CD8-positive, alpha-beta memory T cell (primary cell): ENCODE data around the gene NUP85. TPM values are rescaled to one million over a fixed set of nuclear protein-coding genes. Genes with fewer than 3 reads are reported as not detected.

Source experiments
- CTCF ChIA-PET: fragments of 350-600 bp; sonication (Branson Sonifier 250); formaldehyde crosslinking; loops from one replicate; lab custom pipeline; 2021; ENCODE audit warnings: antibody characterized with exemption; lab: Charles Lee
- POLR2A ChIA-PET: fragments of 350-600 bp; sonication (Branson Sonifier 250); formaldehyde crosslinking; loops from one replicate; lab custom pipeline; 2021; ENCODE audit warnings: antibody characterized with exemption; lab: Charles Lee
- DNase-seq, 5 donors: peaks; one replicate each; pipeline versions ENCODE4 v3.0.0 to v3.0.0-alpha.2; 2020 to 2022; ENCODE audit warnings: mixed read lengths in 1 of 5
- H3K27ac ChIP-seq: one replicate; pipeline ENCODE4 v1.7.0; 2013; ENCODE audit warnings: low read depth, mild to moderate bottlenecking, low read length, moderate library complexity
- H3K27me3 ChIP-seq: 2 replicates; pipeline ENCODE4 v1.7.0; 2013; ENCODE audit warnings: low read length, mild to moderate bottlenecking; ENCODE audit not compliant: insufficient read depth, poor library complexity, severe bottlenecking
- H3K36me3 ChIP-seq: 2 replicates; pipeline ENCODE4 v1.7.0; 2013; ENCODE audit warnings: mild to moderate bottlenecking, low read length, moderate library complexity; ENCODE audit not compliant: insufficient read depth
- H3K4me1 ChIP-seq: 2 replicates; pipeline ENCODE4 v1.7.0; 2013; ENCODE audit warnings: mild to moderate bottlenecking, low read length, moderate library complexity; ENCODE audit not compliant: insufficient read depth
- H3K4me3 ChIP-seq: 2 replicates; pipeline ENCODE4 v1.7.0; 2013; ENCODE audit warnings: mild to moderate bottlenecking, low read length
- H3K9me3 ChIP-seq: 2 replicates; pipeline ENCODE4 v1.7.0; 2013; ENCODE audit warnings: mild to moderate bottlenecking, low read length
- H3K27ac Mint-ChIP-seq, 8 donors: one replicate each; pipeline ENCODE4 v1.8.0; 2020 to 2021; ENCODE audit warnings: mixed read lengths in 8 of 8, mild to moderate bottlenecking in 6 of 8, inconsistent platforms in 3 of 8, moderate library complexity in 3 of 8
- H3K27me3 Mint-ChIP-seq, 2 donors: one replicate each; pipeline ENCODE4 v1.8.0; 2020 to 2021; ENCODE audit warnings: mixed read lengths in 2 of 2, mild to moderate bottlenecking in 1 of 2, moderate library complexity in 1 of 2
- H3K36me3 Mint-ChIP-seq, 3 donors: one replicate each; pipeline ENCODE4 v1.8.0; 2020 to 2021; ENCODE audit warnings: mixed read lengths in 3 of 3, inconsistent platforms in 1 of 3, mild to moderate bottlenecking in 1 of 3
- H3K4me1 Mint-ChIP-seq, 3 donors: one replicate each; pipeline ENCODE4 v1.8.0; 2020 to 2021; ENCODE audit warnings: mixed read lengths in 3 of 3, inconsistent platforms in 1 of 3, mild to moderate bottlenecking in 1 of 3
- H3K4me3 Mint-ChIP-seq, 7 donors: one replicate each; pipeline ENCODE4 v1.8.0; 2020 to 2021; ENCODE audit warnings: mixed read lengths in 7 of 7, mild to moderate bottlenecking in 6 of 7, moderate library complexity in 4 of 7, inconsistent platforms in 2 of 7
- H3K9me3 Mint-ChIP-seq, 5 donors: one replicate each; pipeline ENCODE4 v1.8.0; 2020 to 2022; ENCODE audit warnings: mixed read lengths in 5 of 5, mild to moderate bottlenecking in 3 of 5, moderate library complexity in 2 of 5, inconsistent platforms in 1 of 5
- polyA plus RNA-seq: library from polyadenylated mRNA; unstranded; fragments of 300-500 nt; fragmentation: Illumina TruSeq; gene quantifications from one replicate; pipeline ENCODE4 v1.2.3, GENCODE V29; 2021
- total RNA-seq, 2 experiments: library from RNA; stranded (reverse); gene quantifications; one replicate each; pipeline ENCODE4 v1.2.3, GENCODE V29; 2021

NUP85 gene
- total and polyA plus RNA-seq, 3 experiments from 2014 or later: 39.0 to 152 (median 147) TPM

- DNase-seq: no peak
- Histone ChIP-seq H3K4me3 (no peak overlapping the region), H3K27me3 (no peaks in the 10 kb centered on the region), H3K36me3 (peaks cover 9% of the 10 kb centered on the region), H3K27ac (no peak overlapping the region), H3K9me3 (no peaks in the 10 kb centered on the region), H3K4me1 (peaks cover 8% of the 10 kb centered on the region)
- no peak overlapping the region for H3K27ac Mint-ChIP-seq
- no peak overlapping the region for H3K4me3 Mint-ChIP-seq
- POLR2A ChIA-PET: interaction anchor here (0.6 kb wide), 1 partner anchor 19 kb away, joined by 3 read pairs; no protein-coding TSS in a partner anchor
- peaks cover 0 to 59% (median 5%) of the 10 kb centered on the region in 3 donors for H3K36me3 Mint-ChIP-seq
- no peaks in the 10 kb centered on the region for H3K9me3 Mint-ChIP-seq
- peaks cover 9 to 20% (median 12%) of the 10 kb centered on the region in 3 donors for H3K4me1 Mint-ChIP-seq
- H3K27me3 Mint-ChIP-seq: no peaks in the 10 kb centered on the region
- CTCF ChIA-PET: interaction anchor here (1.0 to 8.4 kb wide), 3 partner anchors 10 to 55 kb away, joined by 3 to 194 read pairs (median 4); partner anchors contain the start of genes ARMC7 and NT5C
Measured at GRCh38 chr17:75168998-75169397, 36.5 kb upstream of the NUP85 start.

GRCh38 chr17:75173526-75173925 lies 32.0 kb upstream of the NUP85 start:
- Histone ChIP-seq H3K4me3 (no peak overlapping the region), H3K27me3 (no peaks in the 10 kb centered on the region), H3K27ac (no peak overlapping the region), H3K4me1 (peaks cover 8% of the 10 kb centered on the region), H3K36me3 (peaks cover 12% of the 10 kb centered on the region), H3K9me3 (no peaks in the 10 kb centered on the region)
- POLR2A ChIA-PET: interaction anchor here (0.6 kb wide), 1 partner anchor 74 kb away, joined by 3 read pairs; no protein-coding TSS in a partner anchor
- Mint-ChIP-seq H3K36me3 (peaks cover 0 to 63% (median 11%) of the 10 kb centered on the region in 3 donors), H3K27ac (peak overlapping the region in 3 of 8 donors; percentile 26 to 58 (median 29)), H3K4me1 (peaks cover 14 to 28% (median 17%) of the 10 kb centered on the region in 3 donors), H3K9me3 (no peaks in the 10 kb centered on the region), H3K27me3 (no peaks in the 10 kb centered on the region), H3K4me3 (no peak overlapping the region)
- DNase-seq: no peak
- CTCF ChIA-PET: interaction anchor here (1.3 to 8.4 kb wide), 4 partner anchors 13 to 212 kb away, joined by 4 to 194 read pairs (median 10); partner anchors contain the start of gene ARMC7

GRCh38 chr17:75174996-75175395 lies 30.5 kb upstream of the NUP85 start:
- H3K27ac Mint-ChIP-seq: peak overlapping the region in 1 of 8 donors; percentile 32

GRCh38 chr17:75176625-75177024 lies 28.9 kb upstream of the NUP85 start:
- Histone ChIP-seq H3K27ac (no peak overlapping the region), H3K9me3 (no peaks in the 10 kb centered on the region), H3K4me1 (peaks cover 21% of the 10 kb centered on the region), H3K4me3 (no peak overlapping the region), H3K27me3 (no peaks in the 10 kb centered on the region), H3K36me3 (peaks cover 12% of the 10 kb centered on the region)
- no peak for DNase-seq
- H3K4me3 Mint-ChIP-seq: peak overlapping the region in 1 of 7 donors; percentile 52
- no peaks in the 10 kb centered on the region for H3K27me3 Mint-ChIP-seq
- no peaks in the 10 kb centered on the region for H3K9me3 Mint-ChIP-seq
- CTCF ChIA-PET: interaction anchor here (1.2 kb wide), 1 partner anchor 63 kb away, joined by 5 read pairs; no protein-coding TSS in a partner anchor
- peaks cover 0 to 75% (median 11%) of the 10 kb centered on the region in 3 donors for H3K36me3 Mint-ChIP-seq
- peak overlapping the region in 2 of 8 donors; percentile 33 to 72 for H3K27ac Mint-ChIP-seq
- peaks cover 25 to 54% (median 41%) of the 10 kb centered on the region in 3 donors for H3K4me1 Mint-ChIP-seq
- POLR2A ChIA-PET: interaction anchor here (0.5 kb wide), 1 partner anchor 1189 kb away, joined by 3 read pairs; no protein-coding TSS in a partner anchor

More at GRCh38 chr17:75174996-75175395, 30.5 kb upstream of the NUP85 start:
- Histone ChIP-seq H3K36me3 (peaks cover 12% of the 10 kb centered on the region), H3K4me1 (peaks cover 12% of the 10 kb centered on the region), H3K9me3 (no peaks in the 10 kb centered on the region), H3K4me3 (no peak overlapping the region), H3K27ac (no peak overlapping the region), H3K27me3 (no peaks in the 10 kb centered on the region)
- ChIA-PET CTCF (interaction anchor here (1.0 to 8.4 kb wide), 3 partner anchors 25 to 61 kb away, joined by 3 to 194 read pairs (median 3); partner anchors contain the start of gene ARMC7), POLR2A (no interaction called here)
- Mint-ChIP-seq H3K4me1 (peaks cover 16 to 43% (median 27%) of the 10 kb centered on the region in 3 donors), H3K4me3 (no peak overlapping the region), H3K9me3 (no peaks in the 10 kb centered on the region), H3K36me3 (peaks cover 0 to 72% (median 11%) of the 10 kb centered on the region in 3 donors), H3K27me3 (no peaks in the 10 kb centered on the region)
- no peak for DNase-seq

GRCh38 chr17:75178453-75178852 lies 27.0 kb upstream of the NUP85 start:
- Histone ChIP-seq H3K4me1 (peaks cover 20% of the 10 kb centered on the region), H3K36me3 (peaks cover 8% of the 10 kb centered on the region), H3K9me3 (no peaks in the 10 kb centered on the region), H3K27me3 (no peaks in the 10 kb centered on the region), H3K4me3 (no peak overlapping the region), H3K27ac (no peak overlapping the region)
- Mint-ChIP-seq H3K36me3 (peaks cover 0 to 65% (median 6%) of the 10 kb centered on the region in 3 donors), H3K27me3 (no peaks in the 10 kb centered on the region), H3K4me1 (peaks cover 24 to 48% (median 38%) of the 10 kb centered on the region in 3 donors), H3K9me3 (no peaks in the 10 kb centered on the region), H3K27ac (peak overlapping the region in 2 of 8 donors; percentile 17 to 24), H3K4me3 (peak overlapping the region in 2 of 7 donors; percentile 45 to 48)
- DNase-seq: no peak
- ChIA-PET CTCF (interaction anchor here (1.0 kb wide), 1 partner anchor 9 kb away, joined by 3 read pairs; no protein-coding TSS in a partner anchor), POLR2A (interaction anchor here (0.7 kb wide), 1 partner anchor 59 kb away, joined by 5 read pairs; no protein-coding TSS in a partner anchor)

GRCh38 chr17:75181110-75181509 lies 24.4 kb upstream of the NUP85 start:
- Mint-ChIP-seq H3K9me3 (peaks cover 0 to 2% (median 0%) of the 10 kb centered on the region in 5 donors), H3K27me3 (peaks cover 0 to 3% of the 10 kb centered on the region in 2 donors), H3K4me1 (peaks cover 29 to 56% (median 51%) of the 10 kb centered on the region in 3 donors), H3K4me3 (peak overlapping the region; percentile 88 to 97 (median 91)), H3K36me3 (peaks cover 0 to 39% (median 3%) of the 10 kb centered on the region in 3 donors), H3K27ac (peak overlapping the region in 7 of 8 donors; percentile 70 to 93 (median 89))
- DNase-seq: no peak
- ChIA-PET CTCF (interaction anchor here (1.5 to 1.6 kb wide), 2 partner anchors 9 to 70 kb away, joined by 4 read pairs; no protein-coding TSS in a partner anchor), POLR2A (interaction anchor here (0.6 to 2.0 kb wide), 6 partner anchors 7 to 397 kb away, joined by 3 to 8 read pairs (median 4); no protein-coding TSS in a partner anchor)
- no peaks in the 10 kb centered on the region for H3K27me3 ChIP-seq
- H3K36me3 ChIP-seq: no peaks in the 10 kb centered on the region
- peak overlapping the region; percentile 91 for H3K4me3 ChIP-seq
- H3K27ac ChIP-seq: peak overlapping the region; percentile 85
- no peaks in the 10 kb centered on the region for H3K9me3 ChIP-seq
- H3K4me1 ChIP-seq: peaks cover 33% of the 10 kb centered on the region

- Mint-ChIP-seq H3K36me3 (peaks cover 0 to 34% (median 0%) of the 10 kb centered on the region in 3 donors), H3K4me1 (peaks cover 27 to 52% (median 46%) of the 10 kb centered on the region in 3 donors), H3K27me3 (peaks cover 0 to 3% of the 10 kb centered on the region in 2 donors), H3K4me3 (peak overlapping the region; percentile 88 to 97 (median 91)), H3K27ac (peak overlapping the region; percentile 70 to 97 (median 89)), H3K9me3 (peaks cover 0 to 2% (median 0%) of the 10 kb centered on the region in 5 donors)
- CTCF ChIA-PET: interaction anchor here (1.5 kb wide), 1 partner anchor 10 kb away, joined by 4 read pairs; no protein-coding TSS in a partner anchor
- peaks cover 33% of the 10 kb centered on the region for H3K4me1 ChIP-seq
- H3K4me3 ChIP-seq: peak overlapping the region; percentile 91
- POLR2A ChIA-PET: interaction anchor here (0.6 to 2.0 kb wide), 7 partner anchors 10 to 398 kb away, joined by 3 to 8 read pairs (median 5); partner anchors contain the start of genes ARMC7 and GRB2
- H3K9me3 ChIP-seq: no peaks in the 10 kb centered on the region
- H3K27me3 ChIP-seq: no peaks in the 10 kb centered on the region
- H3K36me3 ChIP-seq: no peaks in the 10 kb centered on the region
- peak; percentile 35 to 64 (median 42) for DNase-seq
- peak overlapping the region; percentile 85 for H3K27ac ChIP-seq
Measured at GRCh38 chr17:75181608-75182318, 23.7 kb upstream of the NUP85 start.
